HEK293 (cell line): ENCODE measurements around the gene STPG2.

Experiments
- CTCF ChIA-PET: fragments of 350-600 bp; formaldehyde crosslinking; extraction: SDS; loops from one replicate; lab custom pipeline; 2021; ENCODE audit warnings: antibody characterized with exemption; lab: Yijun Ruan, JAX
- POLR2A ChIA-PET: fragments of 300-600 bp; formaldehyde crosslinking; extraction: SDS; loops from one replicate; lab custom pipeline; 2020; ENCODE audit warnings: antibody characterized with exemption, inconsistent platforms; lab: Yijun Ruan, JAX
- H3K27ac ChIP-seq: fragments of 200-500 bp; sonication (Bioruptor generic); 2 replicates; pipeline ENCODE4 v1.5.1; 2014; ENCODE audit warnings: low read depth, low read length, control low read depth, inconsistent platforms; ENCODE audit errors: extremely low read depth
- H3K36me3 ChIP-seq, 2 experiments: fragments of 200-500 bp in 1 of 2; sonication (Bioruptor generic) in 1 of 2; 1 replicate in 1 of 2; 2 replicates in 1 of 2; pipeline ENCODE4 v1.5.1; 2014 to 2017; ENCODE audit warnings: inconsistent platforms in 2 of 2, low read length in 2 of 2; ENCODE audit not compliant: control insufficient read depth in 2 of 2, insufficient read depth in 1 of 2
- H3K4me1 ChIP-seq: fragments of 200-500 bp; sonication (Bioruptor generic); 2 replicates; pipeline ENCODE4 v1.5.1; 2014; ENCODE audit warnings: mild to moderate bottlenecking, low read length, inconsistent platforms; ENCODE audit not compliant: control insufficient read depth, insufficient read depth
- H3K4me3 ChIP-seq: 2 replicates; pipeline ENCODE4 v1.5.1; 2011; ENCODE audit warnings: low read depth, mild to moderate bottlenecking, control low read depth, low read length, moderate library complexity
- H3K9me3 ChIP-seq: fragments of 200-500 bp; sonication (Bioruptor generic); 2 replicates; pipeline ENCODE4 v1.5.1; 2014; ENCODE audit warnings: low read depth, low read length, inconsistent platforms; ENCODE audit not compliant: control insufficient read depth, insufficient read depth
- BCL11B ChIP-seq: fragments of 450-650 bp; formaldehyde crosslinking; IDR thresholded peaks from 2 replicates; pipeline ENCODE4 v1.5.1; 2016; ENCODE audit warnings: low read depth, missing biosample characterization, missing genetic modification characterization
- EGR2 ChIP-seq: fragments of 450-650 bp; formaldehyde crosslinking; IDR thresholded peaks from 2 replicates; pipeline ENCODE4 v1.5.1; 2016; ENCODE audit warnings: low read depth, missing biosample characterization, missing genetic modification characterization
- FEZF1 ChIP-seq: fragments of 450-650 bp; formaldehyde crosslinking; IDR thresholded peaks from 2 replicates; pipeline ENCODE4 v1.5.1; 2016; ENCODE audit warnings: missing biosample characterization, missing genetic modification characterization
- HIC1 ChIP-seq: fragments of 450-650 bp; formaldehyde crosslinking; IDR thresholded peaks from 2 replicates; pipeline ENCODE4 v1.5.1; 2016; ENCODE audit warnings: missing biosample characterization, missing genetic modification characterization
- SALL2 ChIP-seq: fragments of 450-650 bp; formaldehyde crosslinking; IDR thresholded peaks from 2 replicates; pipeline ENCODE4 v1.5.0; 2017; ENCODE audit warnings: missing biosample characterization, mild to moderate bottlenecking, missing genetic modification characterization, borderline replicate concordance
- ZBTB8A ChIP-seq: fragments of 450-650 bp; formaldehyde crosslinking; IDR thresholded peaks from 2 replicates; pipeline ENCODE4 v1.5.1; 2016; ENCODE audit warnings: missing biosample characterization, missing genetic modification characterization
- ZEB2 ChIP-seq: fragments of 450-650 bp; formaldehyde crosslinking; IDR thresholded peaks from 2 replicates; pipeline ENCODE4 v1.5.1; 2016; ENCODE audit warnings: missing biosample characterization, missing genetic modification characterization
- ZNF140 ChIP-seq: fragments of 450-650 bp; formaldehyde crosslinking; IDR thresholded peaks from 2 replicates; pipeline ENCODE4 v1.5.1; 2016; ENCODE audit warnings: missing biosample characterization, missing genetic modification characterization
- ZNF155 ChIP-seq: fragments of 450-650 bp; formaldehyde crosslinking; IDR thresholded peaks from 2 replicates; pipeline ENCODE4 v1.5.1; 2016; ENCODE audit warnings: missing biosample characterization, missing genetic modification characterization
- ZNF292 ChIP-seq: fragments of 450-650 bp; formaldehyde crosslinking; IDR thresholded peaks from 2 replicates; pipeline ENCODE4 v1.5.1; 2016; ENCODE audit warnings: low read depth, missing biosample characterization, missing genetic modification characterization, borderline replicate concordance
- ZNF302 ChIP-seq: fragments of 450-650 bp; formaldehyde crosslinking; IDR thresholded peaks from 2 replicates; pipeline ENCODE4 v1.5.1; 2016; ENCODE audit warnings: missing biosample characterization, missing genetic modification characterization, low read depth
- ZNF391 ChIP-seq: fragments of 450-650 bp; formaldehyde crosslinking; IDR thresholded peaks from 2 replicates; pipeline ENCODE4 v1.5.1; 2016; ENCODE audit warnings: low read depth, missing biosample characterization, missing genetic modification characterization, borderline replicate concordance
- ZNF423 ChIP-seq: fragments of 450-650 bp; formaldehyde crosslinking; IDR thresholded peaks from 2 replicates; pipeline ENCODE4 v1.5.1; 2016; ENCODE audit warnings: missing biosample characterization, missing genetic modification characterization
- ZNF449 ChIP-seq: fragments of 450-650 bp; formaldehyde crosslinking; IDR thresholded peaks from 2 replicates; pipeline ENCODE4 v1.5.1; 2017; ENCODE audit warnings: missing biosample characterization, mild to moderate bottlenecking, missing genetic modification characterization, moderate library complexity
- ZNF501 ChIP-seq: fragments of 450-650 bp; formaldehyde crosslinking; IDR thresholded peaks from 2 replicates; pipeline ENCODE4 v1.5.1; 2016; ENCODE audit warnings: missing biosample characterization, missing genetic modification characterization
- ZNF549 ChIP-seq: fragments of 450-650 bp; IDR thresholded peaks from 2 replicates; pipeline ENCODE4 v1.5.1; 2018; ENCODE audit warnings: missing biosample characterization, missing genetic modification characterization, mild to moderate bottlenecking, inconsistent platforms, moderate library complexity
- ZNF600 ChIP-seq: fragments of 450-650 bp; formaldehyde crosslinking; IDR thresholded peaks from 2 replicates; pipeline ENCODE4 v1.5.1; 2016; ENCODE audit warnings: missing biosample characterization, missing genetic modification characterization
- ZNF707 ChIP-seq: fragments of 450-650 bp; formaldehyde crosslinking; IDR thresholded peaks from 2 replicates; pipeline ENCODE4 v1.5.1; 2016; ENCODE audit warnings: missing biosample characterization, missing genetic modification characterization
- ZNF747 ChIP-seq: fragments of 450-650 bp; formaldehyde crosslinking; IDR thresholded peaks from 2 replicates; pipeline ENCODE4 v1.5.1; 2016; ENCODE audit warnings: missing biosample characterization, missing genetic modification characterization
- TF ChIP-seq, protein P1 (sequence below): fragments of 450-650 bp; formaldehyde crosslinking; IDR thresholded peaks from 2 replicates; pipeline ENCODE4 v1.5.1; 2016; ENCODE audit warnings: missing biosample characterization, missing genetic modification characterization
- TF ChIP-seq, protein P2 (sequence below): fragments of 450-650 bp; formaldehyde crosslinking; IDR thresholded peaks from 2 replicates; pipeline ENCODE4 v1.5.1; 2016; ENCODE audit warnings: missing biosample characterization, missing genetic modification characterization
- TF ChIP-seq, protein P3 (sequence below): fragments of 450-650 bp; formaldehyde crosslinking; IDR thresholded peaks from 2 replicates; pipeline ENCODE4 v1.5.1; 2016; ENCODE audit warnings: missing biosample characterization, missing genetic modification characterization
- TF ChIP-seq, protein P4 (sequence below): fragments of 450-650 bp; formaldehyde crosslinking; IDR thresholded peaks from 2 replicates; pipeline ENCODE4 v1.5.1; 2016; ENCODE audit warnings: missing biosample characterization, missing genetic modification characterization
- TF ChIP-seq, protein P5 (sequence below): fragments of 450-650 bp; formaldehyde crosslinking; IDR thresholded peaks from 2 replicates; pipeline ENCODE4 v1.5.1; 2016; ENCODE audit warnings: missing biosample characterization, missing genetic modification characterization
- TF ChIP-seq, protein P6 (sequence below): fragments of 450-650 bp; formaldehyde crosslinking; IDR thresholded peaks from 2 replicates; pipeline ENCODE4 v1.5.1; 2016; ENCODE audit warnings: missing biosample characterization, missing genetic modification characterization

STPG2 gene

DNA sequence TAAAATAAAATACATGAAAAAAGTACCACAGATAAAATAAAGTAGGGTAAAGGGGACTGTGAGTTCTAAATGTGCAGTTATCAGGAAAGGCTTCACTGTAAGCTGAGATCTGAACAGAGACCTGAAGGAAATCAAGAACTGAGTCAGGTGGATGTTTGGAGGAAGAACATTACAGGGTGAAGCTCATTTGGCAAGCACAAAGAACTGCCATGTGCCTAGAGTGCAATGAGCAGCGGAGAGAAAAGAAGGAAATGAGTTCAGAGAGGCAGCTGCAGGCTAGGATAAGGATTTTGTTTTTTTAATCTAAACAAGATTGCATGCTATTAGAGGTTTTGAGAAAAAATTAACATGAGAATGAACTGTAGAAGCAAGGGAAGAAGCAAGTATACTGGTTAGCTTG is 373.1 kb downstream of the STPG2 start:
- no peak overlapping the region for H3K27ac ChIP-seq
- no peaks in the 10 kb centered on the region for H3K36me3 ChIP-seq
- POLR2A ChIA-PET: no interaction called here

GRCh38 chr4:97762115-97762512 is 381.2 kb downstream of the STPG2 start:
- Histone ChIP-seq H3K4me1 (no peaks in the 10 kb centered on the region), H3K4me3 (no peak overlapping the region), H3K36me3 (no peaks in the 10 kb centered on the region), H3K27ac (no peak overlapping the region), H3K9me3 (no peaks in the 10 kb centered on the region)
- ChIA-PET CTCF (no interaction called here), POLR2A (no interaction called here)
- TF ChIP-seq ZNF707 (tag by site-specific recombination) (no peak), ZNF747 (tag by site-specific recombination) (no peak), ZNF391 (tag by site-specific recombination) (no peak), ZNF302 (tag by site-specific recombination) (no peak), HIC1 (tag by site-specific recombination) (no peak)
- TF ChIP-seq, protein P1, sequence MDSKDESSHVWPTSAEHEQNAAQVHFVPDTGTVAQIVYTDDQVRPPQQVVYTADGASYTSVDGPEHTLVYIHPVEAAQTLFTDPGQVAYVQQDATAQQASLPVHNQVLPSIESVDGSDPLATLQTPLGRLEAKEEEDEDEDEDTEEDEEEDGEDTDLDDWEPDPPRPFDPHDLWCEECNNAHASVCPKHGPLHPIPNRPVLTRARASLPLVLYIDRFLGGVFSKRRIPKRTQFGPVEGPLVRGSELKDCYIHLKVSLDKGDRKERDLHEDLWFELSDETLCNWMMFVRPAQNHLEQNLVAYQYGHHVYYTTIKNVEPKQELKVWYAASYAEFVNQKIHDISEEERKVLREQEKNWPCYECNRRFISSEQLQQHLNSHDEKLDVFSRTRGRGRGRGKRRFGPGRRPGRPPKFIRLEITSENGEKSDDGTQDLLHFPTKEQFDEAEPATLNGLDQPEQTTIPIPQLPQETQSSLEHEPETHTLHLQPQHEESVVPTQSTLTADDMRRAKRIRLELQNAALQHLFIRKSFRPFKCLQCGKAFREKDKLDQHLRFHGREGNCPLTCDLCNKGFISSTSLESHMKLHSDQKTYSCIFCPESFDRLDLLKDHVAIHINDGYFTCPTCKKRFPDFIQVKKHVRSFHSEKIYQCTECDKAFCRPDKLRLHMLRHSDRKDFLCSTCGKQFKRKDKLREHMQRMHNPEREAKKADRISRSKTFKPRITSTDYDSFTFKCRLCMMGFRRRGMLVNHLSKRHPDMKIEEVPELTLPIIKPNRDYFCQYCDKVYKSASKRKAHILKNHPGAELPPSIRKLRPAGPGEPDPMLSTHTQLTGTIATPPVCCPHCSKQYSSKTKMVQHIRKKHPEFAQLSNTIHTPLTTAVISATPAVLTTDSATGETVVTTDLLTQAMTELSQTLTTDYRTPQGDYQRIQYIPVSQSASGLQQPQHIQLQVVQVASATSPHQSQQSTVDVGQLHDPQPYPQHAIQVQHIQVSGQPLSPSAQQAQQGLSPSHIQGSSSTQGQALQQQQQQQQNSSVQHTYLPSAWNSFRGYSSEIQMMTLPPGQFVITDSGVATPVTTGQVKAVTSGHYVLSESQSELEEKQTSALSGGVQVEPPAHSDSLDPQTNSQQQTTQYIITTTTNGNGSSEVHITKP (tag by site-specific recombination): no peak

More for the DNA sequence above, 373.1 kb downstream of the STPG2 start:
- Histone ChIP-seq H3K4me1 (no peaks in the 10 kb centered on the region), H3K9me3 (no peaks in the 10 kb centered on the region), H3K4me3 (no peak overlapping the region)
- TF ChIP-seq BCL11B (no peak), ZNF155 (tag by site-specific recombination) (no peak), FEZF1 (tag by site-specific recombination) (no peak), ZNF423 (tag by site-specific recombination) (no peak), ZNF449 (tag by site-specific recombination) (no peak), ZNF600 (tag by site-specific recombination) (no peak), ZEB2 (no peak), ZBTB8A (tag by site-specific recombination) (no peak), ZNF549 (tag by site-specific recombination) (no peak), ZNF292 (tag by site-specific recombination) (no peak), EGR2 (no peak), ZNF501 (tag by site-specific recombination) (no peak), SALL2 (no peak), ZNF140 (tag by site-specific recombination) (no peak)
- TF ChIP-seq, protein P2, sequence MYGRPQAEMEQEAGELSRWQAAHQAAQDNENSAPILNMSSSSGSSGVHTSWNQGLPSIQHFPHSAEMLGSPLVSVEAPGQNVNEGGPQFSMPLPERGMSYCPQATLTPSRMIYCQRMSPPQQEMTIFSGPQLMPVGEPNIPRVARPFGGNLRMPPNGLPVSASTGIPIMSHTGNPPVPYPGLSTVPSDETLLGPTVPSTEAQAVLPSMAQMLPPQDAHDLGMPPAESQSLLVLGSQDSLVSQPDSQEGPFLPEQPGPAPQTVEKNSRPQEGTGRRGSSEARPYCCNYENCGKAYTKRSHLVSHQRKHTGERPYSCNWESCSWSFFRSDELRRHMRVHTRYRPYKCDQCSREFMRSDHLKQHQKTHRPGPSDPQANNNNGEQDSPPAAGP (tag by site-specific recombination): no peak
- TF ChIP-seq, protein P3, sequence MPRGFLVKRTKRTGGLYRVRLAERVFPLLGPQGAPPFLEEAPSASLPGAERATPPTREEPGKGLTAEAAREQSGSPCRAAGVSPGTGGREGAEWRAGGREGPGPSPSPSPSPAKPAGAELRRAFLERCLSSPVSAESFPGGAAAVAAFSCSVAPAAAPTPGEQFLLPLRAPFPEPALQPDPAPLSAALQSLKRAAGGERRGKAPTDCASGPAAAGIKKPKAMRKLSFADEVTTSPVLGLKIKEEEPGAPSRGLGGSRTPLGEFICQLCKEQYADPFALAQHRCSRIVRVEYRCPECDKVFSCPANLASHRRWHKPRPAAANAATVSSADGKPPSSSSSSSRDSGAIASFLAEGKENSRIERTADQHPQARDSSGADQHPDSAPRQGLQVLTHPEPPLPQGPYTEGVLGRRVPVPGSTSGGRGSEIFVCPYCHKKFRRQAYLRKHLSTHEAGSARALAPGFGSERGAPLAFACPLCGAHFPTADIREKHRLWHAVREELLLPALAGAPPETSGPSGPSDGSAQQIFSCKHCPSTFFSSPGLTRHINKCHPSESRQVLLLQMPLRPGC: no peak
- TF ChIP-seq, protein P4, sequence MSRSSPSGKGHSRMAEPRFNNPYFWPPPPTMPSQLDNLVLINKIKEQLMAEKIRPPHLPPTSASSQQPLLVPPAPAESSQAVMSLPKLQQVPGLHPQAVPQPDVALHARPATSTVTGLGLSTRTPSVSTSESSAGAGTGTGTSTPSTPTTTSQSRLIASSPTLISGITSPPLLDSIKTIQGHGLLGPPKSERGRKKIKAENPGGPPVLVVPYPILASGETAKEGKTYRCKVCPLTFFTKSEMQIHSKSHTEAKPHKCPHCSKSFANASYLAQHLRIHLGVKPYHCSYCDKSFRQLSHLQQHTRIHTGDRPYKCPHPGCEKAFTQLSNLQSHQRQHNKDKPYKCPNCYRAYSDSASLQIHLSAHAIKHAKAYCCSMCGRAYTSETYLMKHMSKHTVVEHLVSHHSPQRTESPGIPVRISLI: no peak
- TF ChIP-seq, protein P5, sequence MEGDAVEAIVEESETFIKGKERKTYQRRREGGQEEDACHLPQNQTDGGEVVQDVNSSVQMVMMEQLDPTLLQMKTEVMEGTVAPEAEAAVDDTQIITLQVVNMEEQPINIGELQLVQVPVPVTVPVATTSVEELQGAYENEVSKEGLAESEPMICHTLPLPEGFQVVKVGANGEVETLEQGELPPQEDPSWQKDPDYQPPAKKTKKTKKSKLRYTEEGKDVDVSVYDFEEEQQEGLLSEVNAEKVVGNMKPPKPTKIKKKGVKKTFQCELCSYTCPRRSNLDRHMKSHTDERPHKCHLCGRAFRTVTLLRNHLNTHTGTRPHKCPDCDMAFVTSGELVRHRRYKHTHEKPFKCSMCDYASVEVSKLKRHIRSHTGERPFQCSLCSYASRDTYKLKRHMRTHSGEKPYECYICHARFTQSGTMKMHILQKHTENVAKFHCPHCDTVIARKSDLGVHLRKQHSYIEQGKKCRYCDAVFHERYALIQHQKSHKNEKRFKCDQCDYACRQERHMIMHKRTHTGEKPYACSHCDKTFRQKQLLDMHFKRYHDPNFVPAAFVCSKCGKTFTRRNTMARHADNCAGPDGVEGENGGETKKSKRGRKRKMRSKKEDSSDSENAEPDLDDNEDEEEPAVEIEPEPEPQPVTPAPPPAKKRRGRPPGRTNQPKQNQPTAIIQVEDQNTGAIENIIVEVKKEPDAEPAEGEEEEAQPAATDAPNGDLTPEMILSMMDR (tag by site-specific recombination): no peak
- TF ChIP-seq, protein P6, sequence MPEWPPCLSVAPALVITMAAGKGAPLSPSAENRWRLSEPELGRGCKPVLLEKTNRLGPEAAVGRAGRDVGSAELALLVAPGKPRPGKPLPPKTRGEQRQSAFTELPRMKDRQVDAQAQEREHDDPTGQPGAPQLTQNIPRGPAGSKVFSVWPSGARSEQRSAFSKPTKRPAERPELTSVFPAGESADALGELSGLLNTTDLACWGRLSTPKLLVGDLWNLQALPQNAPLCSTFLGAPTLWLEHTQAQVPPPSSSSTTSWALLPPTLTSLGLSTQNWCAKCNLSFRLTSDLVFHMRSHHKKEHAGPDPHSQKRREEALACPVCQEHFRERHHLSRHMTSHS (tag by site-specific recombination): no peak
- CTCF ChIA-PET: no interaction called here
